Thyroid gland (tissue), 4 donors: ENCODE data around the gene FLT1.

Experiments used
- POLR2A ChIP-seq, 2 donors: fragments of 450-650 bp; IDR thresholded peaks; one replicate each; pipeline ENCODE4 v1.6.1; 2017; ENCODE audit warnings: antibody characterized with exemption in 2 of 2, mild to moderate bottlenecking in 2 of 2, moderate library complexity in 1 of 2
- TF ChIP-seq, protein P1 (sequence below), 6 experiments: fragments of 200-600 bp in 3 of 6; fragments of 450-650 bp in 3 of 6; sonication (generic) in 3 of 6; IDR thresholded peaks; one replicate each; pipeline ENCODE4 v1.5.1; 2016 to 2019; ENCODE audit warnings: antibody characterized with exemption in 6 of 6, mild to moderate bottlenecking in 2 of 6, inconsistent platforms in 1 of 6, moderate library complexity in 1 of 6

DNA sequence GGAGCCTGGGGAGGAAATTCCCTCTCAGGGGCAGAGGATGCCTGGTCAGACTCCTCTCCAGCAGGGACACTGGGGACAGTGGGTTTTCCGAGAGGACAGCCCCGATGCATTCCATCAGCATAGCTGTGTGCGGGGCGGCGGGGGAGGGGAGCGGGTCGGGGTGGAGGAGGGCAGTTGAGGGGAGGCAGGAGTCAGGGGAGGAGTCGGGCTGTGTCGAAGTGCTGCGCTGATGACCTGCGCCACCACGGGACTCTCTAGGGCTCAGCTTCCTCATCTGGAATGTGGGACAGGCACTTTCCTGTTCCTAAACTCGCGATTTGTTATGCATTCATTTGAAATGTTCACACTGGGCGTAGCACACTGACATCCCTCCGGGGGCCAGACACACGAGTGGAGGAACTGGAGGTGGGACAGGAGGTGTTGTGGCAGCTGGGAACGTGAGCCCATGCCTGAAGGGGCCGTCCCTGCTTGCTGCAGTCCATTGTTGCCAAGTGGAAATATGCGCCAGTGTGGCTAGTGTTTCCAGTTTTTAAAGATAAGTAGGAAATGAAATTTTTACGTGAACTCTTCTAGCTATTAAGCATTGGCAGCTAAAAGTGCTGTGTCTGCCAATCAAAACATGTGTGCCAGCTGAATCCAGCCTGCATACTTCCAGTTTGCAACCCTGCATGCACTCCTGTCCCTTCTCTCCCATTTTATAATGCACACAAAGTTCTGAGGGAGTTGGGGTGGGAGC, 43.3 kb downstream of the FLT1 start:
- TF ChIP-seq, protein P1, sequence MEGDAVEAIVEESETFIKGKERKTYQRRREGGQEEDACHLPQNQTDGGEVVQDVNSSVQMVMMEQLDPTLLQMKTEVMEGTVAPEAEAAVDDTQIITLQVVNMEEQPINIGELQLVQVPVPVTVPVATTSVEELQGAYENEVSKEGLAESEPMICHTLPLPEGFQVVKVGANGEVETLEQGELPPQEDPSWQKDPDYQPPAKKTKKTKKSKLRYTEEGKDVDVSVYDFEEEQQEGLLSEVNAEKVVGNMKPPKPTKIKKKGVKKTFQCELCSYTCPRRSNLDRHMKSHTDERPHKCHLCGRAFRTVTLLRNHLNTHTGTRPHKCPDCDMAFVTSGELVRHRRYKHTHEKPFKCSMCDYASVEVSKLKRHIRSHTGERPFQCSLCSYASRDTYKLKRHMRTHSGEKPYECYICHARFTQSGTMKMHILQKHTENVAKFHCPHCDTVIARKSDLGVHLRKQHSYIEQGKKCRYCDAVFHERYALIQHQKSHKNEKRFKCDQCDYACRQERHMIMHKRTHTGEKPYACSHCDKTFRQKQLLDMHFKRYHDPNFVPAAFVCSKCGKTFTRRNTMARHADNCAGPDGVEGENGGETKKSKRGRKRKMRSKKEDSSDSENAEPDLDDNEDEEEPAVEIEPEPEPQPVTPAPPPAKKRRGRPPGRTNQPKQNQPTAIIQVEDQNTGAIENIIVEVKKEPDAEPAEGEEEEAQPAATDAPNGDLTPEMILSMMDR (IDR thresholded peaks at IDR 0.05): no peak
- TF ChIP-seq POLR2A (IDR thresholded peaks at IDR 0.05): no peak
